CD4-positive, alpha-beta T cell treated with Interferon alpha-2 for 1 hour (primary cell): ENCODE data around the gene IER5.
A peak's percentile ranks its signal among the peaks of the same experiment; 100 is the strongest.
"Not testable (repeated sequence)": the region's sequence is repeated elsewhere in the genome, so short reads cannot be mapped to it uniquely, and the experiment has no call there.

Source experiments
- DNase-seq, 2 donors: peaks; one replicate each; pipeline ENCODE4 v3.0.0-alpha.2; 2020 to 2022

Gene IER5

DNA sequence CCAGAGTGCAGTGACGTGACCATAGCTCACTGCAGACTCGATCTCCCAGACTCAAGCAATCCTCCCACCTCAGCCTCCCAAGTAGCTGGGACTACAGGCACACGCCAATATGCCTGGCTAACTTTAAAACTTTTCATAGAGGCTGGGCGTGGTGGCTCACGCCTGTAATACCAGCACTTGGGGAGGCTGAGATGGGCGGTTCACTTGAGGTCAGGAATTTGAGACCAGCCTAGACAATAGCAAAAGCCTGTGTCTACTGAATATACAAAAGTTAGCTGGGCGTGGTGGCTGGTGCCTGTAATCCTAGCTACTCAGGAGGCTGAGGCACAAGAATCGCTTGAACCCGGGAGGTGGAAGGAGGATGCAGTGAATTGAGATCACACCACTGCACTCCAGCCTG is 27.5 kb downstream of the IER5 start:
- DNase-seq, result not testable (repeated sequence)

DNA sequence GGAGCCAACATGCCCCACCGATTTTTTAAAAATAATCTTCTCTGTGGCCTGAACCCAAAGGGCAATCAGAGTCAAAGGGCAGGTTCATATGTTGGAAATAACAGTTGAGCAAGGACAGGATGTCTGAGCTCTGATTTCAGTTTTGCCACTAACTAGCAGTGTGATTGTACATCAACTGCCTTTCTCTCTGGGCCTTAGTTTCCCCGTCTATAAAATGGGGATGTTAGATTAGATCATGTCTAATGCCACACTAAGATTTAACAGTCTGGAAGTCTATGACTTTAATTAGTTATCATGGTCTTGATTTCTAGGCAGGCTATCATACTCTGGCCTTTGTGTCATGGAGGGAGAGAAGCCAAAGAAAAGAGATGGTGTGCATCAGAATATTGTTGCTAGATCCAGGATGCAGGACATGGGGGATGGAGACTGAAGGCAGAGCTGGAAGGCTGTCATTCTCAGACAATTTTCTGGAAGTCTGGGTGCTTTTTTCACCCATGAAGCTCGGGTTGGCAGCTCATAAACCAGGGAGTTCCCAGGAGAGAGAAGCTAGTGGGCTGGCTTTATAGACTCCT is 28.4 kb downstream of the IER5 start:
- DNase-seq, result no peak

GRCh38 chr1:181117648-181118449 is 29.3 kb downstream of the IER5 start:
- DNase-seq, result no peak

DNA sequence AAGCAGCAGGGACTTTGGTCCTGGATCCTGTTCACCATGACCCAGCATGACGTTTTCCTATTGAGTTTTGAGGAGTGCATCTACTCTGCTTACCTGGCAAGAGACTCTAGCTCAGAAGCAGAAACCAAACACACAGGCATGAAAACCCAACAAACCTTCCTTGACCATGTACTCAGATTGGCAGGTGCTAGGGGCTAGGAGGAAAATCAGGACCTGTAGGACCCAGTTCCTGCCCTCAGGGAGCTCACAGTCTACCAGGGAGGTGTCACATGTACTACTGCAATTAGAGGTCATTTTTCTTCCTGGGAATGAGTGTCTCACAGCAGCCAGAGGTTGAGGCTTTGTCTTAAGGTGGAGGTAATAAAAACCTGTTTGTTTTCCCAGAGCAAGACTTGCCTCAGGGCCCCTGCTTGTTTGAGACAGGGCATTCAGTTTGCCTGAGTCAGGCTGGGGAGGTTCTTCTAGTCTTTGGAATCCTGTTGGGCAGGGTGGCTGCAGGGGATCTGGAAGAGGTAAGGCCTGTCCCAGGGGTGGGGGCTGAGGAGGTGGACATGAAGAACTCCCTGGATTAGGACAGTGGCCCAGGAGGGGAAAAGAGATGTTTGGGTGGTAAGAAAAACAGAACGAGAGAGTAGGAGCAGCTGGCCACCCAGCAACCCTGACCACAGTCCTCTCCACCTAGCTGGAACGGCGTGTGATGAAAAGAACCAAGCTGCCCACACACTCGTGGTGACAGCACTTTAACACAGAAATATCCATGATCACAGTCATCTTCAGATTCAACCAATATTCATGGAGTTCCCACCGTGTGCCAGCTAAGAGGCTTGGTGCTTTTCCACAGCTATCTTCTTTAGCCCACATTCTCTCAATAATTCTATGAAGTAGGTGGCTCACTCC is 30.8 kb downstream of the IER5 start:
- no peak for DNase-seq

DNA sequence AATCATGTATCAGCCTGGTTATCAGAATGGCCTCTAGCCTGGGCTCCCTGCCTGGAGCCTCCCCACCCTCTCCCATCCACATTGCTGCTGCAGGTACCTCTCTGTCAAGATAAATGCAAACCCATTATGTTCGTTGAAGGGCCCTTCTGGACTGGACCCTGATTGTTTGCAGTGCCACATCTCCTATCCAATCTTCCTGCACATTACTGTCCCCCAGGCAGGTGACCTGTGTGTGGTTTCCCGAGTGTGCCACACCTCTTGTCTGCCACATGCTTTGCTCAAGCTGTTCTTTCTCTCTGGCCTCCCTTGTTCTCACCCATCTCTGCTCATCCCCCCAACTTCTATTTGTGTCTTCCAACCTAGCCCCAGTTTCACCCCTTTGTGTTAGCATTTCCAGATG is 32.4 kb downstream of the IER5 start:
- DNase-seq, result no peak

DNA sequence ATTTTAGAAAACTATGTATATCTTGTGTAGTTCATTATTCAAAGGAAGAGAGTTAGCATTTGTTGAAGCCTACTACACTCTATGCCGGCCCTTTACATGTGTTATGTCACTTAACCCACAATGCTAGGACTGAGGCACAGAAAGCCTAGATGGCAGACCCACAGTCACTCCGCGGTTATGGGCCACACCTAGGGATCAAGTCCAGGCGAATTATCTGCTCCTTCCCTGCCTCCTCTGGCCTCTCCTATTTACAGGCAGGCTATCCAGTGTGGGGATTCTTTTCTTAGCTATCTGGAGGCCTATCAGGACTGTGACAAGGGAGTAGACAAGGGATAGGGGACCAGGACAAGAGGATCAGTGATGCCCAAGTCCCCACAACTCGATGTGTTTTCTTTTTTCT is 33.0 kb downstream of the IER5 start:
- no peak for DNase-seq

GRCh38 chr1:181122222-181122621 is 33.7 kb downstream of the IER5 start:
- DNase-seq, result no peak

- no peak for DNase-seq
These were observed 34.7 kb downstream of the IER5 start for GRCh38 chr1:181123173-181123572.

DNA sequence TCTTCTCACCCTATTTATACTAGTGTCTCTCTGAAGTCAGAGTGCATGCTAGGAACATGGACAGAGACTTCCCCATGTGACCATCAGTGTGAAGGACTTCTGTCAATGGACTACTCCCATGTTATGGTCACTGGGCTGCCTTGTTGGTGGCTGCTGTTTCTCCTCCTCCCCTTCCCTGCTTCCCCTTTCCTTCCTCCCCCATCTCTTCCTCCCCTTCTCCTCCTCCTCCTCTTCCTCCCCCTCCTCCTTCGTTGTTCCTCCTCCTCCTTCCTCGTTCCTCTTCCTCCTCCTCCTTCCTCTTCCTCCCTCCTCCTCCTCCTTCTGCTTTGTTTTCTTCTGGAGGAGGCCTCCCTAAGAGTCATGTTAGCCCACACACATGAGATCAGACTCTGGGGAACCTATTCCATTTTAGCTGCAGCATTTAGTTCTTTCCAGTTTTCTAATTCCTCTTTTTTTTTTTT is 35.8 kb downstream of the IER5 start:
- no peak for DNase-seq

GRCh38 chr1:181126289-181126688 is 37.8 kb downstream of the IER5 start:
- no peak for DNase-seq

DNA sequence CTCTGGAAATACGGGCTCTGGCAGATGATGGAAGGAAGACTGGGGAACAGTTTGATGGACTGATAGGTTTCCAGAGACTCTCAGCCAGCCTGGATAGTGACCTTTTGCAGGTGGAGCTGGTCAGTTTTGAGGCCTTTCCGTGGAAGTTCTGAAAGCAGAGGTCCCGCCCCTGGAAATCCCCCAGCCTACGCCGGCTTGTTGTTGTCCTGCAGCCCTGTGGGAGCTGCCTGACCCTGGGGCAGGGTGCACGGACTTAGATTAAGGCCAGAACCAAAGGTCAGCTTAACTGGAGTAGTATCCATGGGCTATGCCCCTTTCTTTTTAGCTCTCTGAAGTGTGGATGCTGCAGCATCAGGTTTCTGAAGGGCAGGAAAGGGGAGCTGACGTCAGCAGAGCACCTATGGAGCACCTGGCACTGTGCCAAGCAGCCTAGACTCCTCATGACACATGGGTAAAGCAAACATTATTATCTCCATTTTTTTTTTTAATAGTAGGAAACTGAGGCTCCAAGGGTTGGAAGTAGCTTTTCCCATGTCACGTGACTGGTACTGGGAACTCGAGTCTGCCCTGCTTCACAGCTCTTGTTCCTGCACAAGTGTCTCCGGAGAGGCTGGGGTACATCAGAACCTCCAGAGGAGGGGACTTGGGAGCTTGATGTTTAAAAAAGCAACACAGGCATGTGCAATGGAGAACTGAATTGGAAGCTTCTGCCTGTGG is 38.5 kb downstream of the IER5 start:
- DNase-seq, result no peak

DNA sequence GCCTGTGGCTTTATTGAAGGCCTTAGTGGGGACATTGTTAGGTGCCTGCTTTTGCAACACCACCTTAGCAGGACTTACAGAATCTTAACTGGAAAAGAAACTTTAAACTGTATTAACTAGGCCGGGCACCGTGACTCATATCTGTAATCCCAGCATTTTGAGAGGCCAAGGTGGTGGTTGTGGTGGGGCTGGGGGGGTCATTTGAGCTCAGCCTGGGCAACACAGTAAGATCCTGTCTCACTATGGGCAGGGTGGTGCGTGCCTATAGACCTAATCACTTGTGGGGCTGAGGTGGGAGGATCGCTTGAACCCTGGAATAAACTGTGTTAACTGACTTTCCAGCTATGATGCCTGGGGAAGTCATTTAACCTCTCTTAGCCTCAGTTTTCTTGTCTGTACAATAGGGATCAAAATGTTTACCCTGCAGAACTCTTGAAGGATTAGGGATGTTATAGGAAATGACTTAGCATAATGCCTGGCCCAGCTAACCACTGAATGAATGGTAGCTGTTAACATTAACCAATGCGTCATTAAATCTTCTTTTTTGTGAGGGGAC is 39.5 kb downstream of the IER5 start:
- no peak for DNase-seq

DNA sequence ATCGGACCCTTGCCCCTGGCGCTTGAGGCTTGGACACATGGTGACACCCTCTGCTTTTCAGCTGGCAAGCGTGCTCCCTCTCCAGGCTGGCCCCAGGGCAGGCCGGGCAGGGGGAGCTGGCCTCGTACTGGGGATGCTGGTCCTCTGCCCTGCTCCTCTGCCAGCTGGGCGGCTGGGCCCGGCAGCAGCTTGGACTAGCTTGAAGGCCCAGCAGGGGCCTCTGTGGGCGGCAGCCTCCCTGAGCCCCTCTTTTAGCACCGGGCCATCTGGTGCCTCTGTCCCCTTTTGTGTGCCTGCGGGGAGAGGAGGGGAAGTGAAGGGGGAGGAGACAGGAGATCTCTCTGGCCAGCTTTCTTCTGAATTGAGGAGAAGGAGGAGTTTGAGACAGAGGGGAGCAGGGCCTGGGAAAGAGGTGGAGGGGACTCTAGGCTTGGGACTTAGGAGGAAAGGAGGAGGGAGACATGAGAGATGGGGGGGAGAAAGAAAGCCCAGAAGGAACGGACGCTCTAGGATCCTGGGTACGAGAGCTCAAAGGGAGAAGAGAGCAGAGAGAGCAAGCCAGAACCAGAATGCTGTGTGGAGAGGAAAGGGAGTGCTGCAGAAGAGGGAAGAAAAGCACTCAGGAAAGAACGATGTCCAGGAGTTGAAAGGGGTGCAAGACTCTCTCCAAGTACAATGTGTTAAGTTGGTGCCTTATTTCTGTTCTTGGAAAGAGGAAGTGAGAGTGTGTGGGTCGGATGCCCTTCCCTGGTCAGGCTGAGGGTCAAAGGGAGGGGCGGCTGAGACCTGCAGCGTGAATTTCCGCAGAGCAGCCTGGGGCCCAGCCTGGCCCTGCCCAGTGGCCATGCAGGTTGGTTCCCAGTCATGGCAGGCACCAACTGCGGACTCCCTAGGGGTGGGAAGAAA is 40.3 kb downstream of the IER5 start:
- DNase-seq, result peak in 1 of 2 donors; percentile 66

DNA sequence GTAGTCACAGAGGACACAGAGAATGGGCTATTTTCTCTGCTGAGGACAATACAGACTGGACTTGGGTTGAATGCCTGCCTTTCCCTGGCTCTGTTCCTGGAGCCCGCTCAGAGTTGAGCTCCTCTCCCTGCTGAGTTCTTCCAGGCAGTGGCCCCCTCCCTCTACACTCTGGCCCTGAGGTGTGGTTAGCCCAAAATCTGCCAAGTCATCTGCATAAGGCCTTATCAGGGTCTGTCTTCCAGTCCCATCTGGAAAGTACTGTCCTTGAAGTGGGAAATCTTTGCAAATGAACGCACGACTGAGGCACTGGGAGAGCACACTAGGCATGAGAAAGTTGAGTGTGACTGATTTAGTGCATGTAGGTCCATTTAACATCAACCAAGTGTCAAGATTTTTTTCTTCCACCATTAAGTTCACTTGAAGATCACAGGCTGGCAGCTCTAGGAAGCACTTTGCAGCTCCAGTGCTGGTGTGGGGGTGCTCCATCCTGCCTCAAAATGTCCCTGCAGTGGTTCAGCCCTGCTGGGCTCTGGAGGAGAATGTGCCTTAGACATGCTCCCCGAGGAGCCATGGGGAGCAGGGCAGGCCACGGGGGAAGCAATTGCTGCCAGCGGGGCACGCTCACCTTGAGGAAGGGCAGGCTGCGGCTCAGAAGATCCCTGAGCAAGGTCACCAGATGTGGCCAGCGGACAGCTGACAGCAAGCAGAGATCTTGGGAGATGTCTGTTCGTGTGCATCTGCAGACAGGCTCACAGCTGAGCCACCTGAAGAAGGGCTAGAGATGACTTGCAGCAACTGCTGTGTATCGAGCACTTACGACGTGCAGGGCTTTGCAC is 41.5 kb downstream of the IER5 start:
- no peak for DNase-seq

GRCh38 chr1:181131255-181131941 is 42.9 kb downstream of the IER5 start:
- DNase-seq, result no peak

DNA sequence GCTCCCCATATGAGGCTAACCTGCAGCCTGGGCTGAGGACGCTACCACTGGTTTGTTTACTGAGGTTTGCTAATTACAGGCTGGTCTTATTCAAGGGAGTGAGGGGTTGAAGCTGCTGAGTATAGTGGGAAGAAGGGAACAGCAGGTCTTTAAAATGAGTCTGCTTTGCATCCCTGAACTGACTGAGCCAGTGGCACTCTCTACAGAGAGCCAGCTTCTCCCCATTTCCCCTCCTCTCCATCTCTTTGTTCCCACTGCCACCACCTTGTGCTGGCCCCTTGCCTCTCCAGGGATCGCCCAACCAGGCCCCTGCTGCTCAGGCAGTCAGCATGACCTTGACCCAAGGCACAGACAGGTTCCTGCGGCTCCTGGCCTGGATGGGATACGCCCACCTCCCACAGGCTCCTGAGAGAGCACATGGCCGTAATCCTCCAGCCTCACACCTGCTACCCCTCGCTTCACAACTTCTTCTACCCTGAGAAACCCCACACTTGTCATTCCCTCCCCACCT is 45.0 kb downstream of the IER5 start:
- DNase-seq, result no peak

DNA sequence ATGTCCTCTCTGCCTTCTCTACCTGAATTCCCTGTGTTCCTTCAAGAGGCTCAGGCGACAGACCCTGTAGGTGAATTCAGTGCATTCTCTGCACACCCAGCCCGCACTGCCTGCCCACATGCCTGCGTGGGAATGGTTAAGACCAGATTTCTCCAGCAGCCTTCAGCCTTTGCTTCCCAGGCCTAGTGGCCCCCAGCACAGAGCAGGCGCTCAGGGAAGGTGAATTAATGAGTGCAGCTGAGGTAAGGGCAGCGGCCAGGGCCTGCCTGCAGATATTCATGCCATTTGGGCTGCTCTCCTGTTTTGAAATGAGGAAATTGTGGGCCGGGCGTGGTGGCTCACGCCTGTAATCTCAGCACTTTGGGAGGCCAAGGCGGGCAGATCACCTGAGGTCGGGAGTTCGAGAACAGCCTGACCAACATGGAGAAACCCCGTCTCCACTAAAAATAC is 45.5 kb downstream of the IER5 start:
- DNase-seq, result no peak

- peak; percentile 32 to 48 for DNase-seq
These were observed 46.3 kb downstream of the IER5 start for GRCh38 chr1:181134543-181135436.

DNA sequence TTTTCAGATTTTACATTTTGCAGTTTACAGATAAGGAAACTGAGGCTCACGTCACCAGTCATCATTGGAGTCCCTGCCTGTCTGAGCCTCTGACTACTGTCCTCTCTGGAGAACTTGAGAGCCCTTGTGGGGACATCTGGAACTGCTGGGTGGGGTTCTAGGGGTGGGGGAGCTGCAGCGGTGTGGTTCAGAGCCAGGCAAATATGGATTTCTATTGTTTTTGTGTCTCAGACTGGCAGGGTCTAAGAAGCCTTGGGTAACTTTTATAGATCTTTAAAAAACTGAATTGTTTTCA is 46.9 kb downstream of the IER5 start:
- peak in 1 of 2 donors; percentile 36 for DNase-seq
